Motor neuron (in vitro differentiated cells): Measurements from ENCODE around the gene FRMD1. TPM values are rescaled to one million over a fixed set of nuclear protein-coding genes. Genes with fewer than 3 reads are reported as not detected.

Source experiments
- ATAC-seq, 8 experiments: fragments of 200-7000 bp; cut with Tn5 transposase; replicated peaks in 6 of 8; 2 replicates each; pipeline ENCODE4 v1.8.0; 2021; ENCODE audit warnings: mild to moderate bottlenecking in 8 of 8, moderate library complexity in 8 of 8
- H3K27ac ChIP-seq, 2 donors: fragments of 250-450 bp; sonication (Bioruptor Pico); 2 replicates each; pipeline ENCODE4 v1.9.0; 2021; ENCODE audit warnings: antibody characterized with exemption in 2 of 2, mild to moderate bottlenecking in 2 of 2, moderate library complexity in 1 of 2
- H3K4me1 ChIP-seq, 2 donors: fragments of 250-450 bp; sonication (Bioruptor Pico); replicated peaks in 1 of 2; 2 replicates each; pipeline ENCODE4 v1.6.1; 2021; ENCODE audit warnings: antibody characterized with exemption in 2 of 2, mild to moderate bottlenecking in 2 of 2, moderate library complexity in 1 of 2
- H3K4me3 ChIP-seq, 5 donors: fragments of 250-450 bp; sonication (Bioruptor Pico); 2 replicates each; pipeline ENCODE4 v1.9.0; 2021; ENCODE audit warnings: antibody characterized with exemption in 5 of 5, mild to moderate bottlenecking in 5 of 5, moderate library complexity in 4 of 5
- WGBS, 10 experiments: fragments of 450-650 bp; shearing (Covaris generic); methylation state at CpG; one replicate each; pipeline ENCODE4 v1.0.0; 2022; 5-methylcytosine and 5-hydroxymethylcytosine counted together
- in situ Hi-C, 9 experiments: fragments of 400-800 bp; cut with MboI; loops; one replicate each; pipeline ENCODE4 v1.15.0; 2021; ENCODE audit warnings: low sequenced_read_pairs in 9 of 9, low pct_unique_long_range_greater_than_20kb in 2 of 9; ENCODE audit not compliant: unreplicated experiment in 9 of 9
- total RNA-seq, 8 experiments: library from RNA; unstranded; fragments of 300-600 nt; gene quantifications; 2 replicates each; pipeline versions ENCODE4 v1.2.3 to v1.2.4, GENCODE V29; 2022

FRMD1 gene
- total RNA-seq, 8 experiments from 2014 or later = 0.11 to 1.0 (median 0.18) TPM; not detected in 1

GRCh38 chr6:168062346-168063289 lies 16.4 kb downstream of the FRMD1 start:
- in situ Hi-C loops = no loop called here
- Histone ChIP-seq H3K4me1 (peaks cover 0 to 7% of the 10 kb centered on the region in 2 donors), H3K27ac (no peak overlapping the region), H3K4me3 (no peak overlapping the region)
- no peak for ATAC-seq
- WGBS, 10 experiments = 33 to 90% (median 85%) methylated on average over 2 to 8 of the region's 31 CpGs; no CpG with 5 or more reads in 4 of the 10 experiments

DNA sequence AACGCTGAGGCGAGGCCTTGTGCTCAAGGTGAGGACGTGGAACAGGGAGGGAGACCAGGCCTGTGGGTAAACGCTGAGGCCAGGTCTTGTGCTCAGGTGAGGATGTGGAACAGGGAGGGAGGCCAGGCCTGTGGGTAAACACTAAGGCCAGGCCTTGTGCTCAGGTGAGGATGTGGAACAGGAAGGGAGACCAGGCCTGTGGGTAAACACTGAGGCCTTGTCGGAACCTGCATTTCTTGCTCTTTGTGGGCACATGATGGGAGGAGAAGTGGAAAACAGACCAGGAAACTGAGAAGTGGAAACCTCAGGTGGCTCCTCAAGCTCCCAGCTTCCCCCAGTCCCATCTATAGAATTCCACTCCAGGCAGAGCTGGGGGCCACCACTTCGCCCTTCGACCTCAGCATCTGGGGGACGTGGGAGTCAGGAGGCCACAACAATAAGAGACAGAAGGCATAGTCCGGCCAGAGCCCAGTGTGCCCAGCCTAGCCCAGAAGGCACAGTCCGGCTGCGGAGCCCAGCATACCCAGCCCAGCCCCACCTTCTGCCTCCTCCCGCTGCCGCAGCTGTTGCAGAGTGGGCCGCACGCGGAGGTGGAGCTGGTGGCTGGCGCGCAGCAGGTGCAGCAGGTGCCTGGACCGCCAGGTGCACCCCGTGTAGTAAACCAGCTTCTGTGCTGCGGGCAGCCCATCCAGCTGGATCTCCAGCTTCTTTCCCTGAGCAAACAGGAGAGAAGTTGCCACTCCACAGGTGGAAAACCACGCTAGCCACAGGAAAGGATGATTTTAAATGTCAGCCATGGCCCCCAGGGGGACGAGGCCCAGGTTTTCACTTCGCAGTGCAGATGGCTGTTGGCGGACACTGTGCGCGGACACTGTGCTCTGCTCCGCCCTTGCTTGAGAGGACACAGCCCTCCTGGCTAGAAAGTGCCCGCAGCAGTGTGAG lies 17.5 kb downstream of the FRMD1 start:
- 40 to 100% (median 91%) methylated on average over 1 to 10 of the region's 29 CpGs; no CpG with 5 or more reads in 2 of the 10 experiments for WGBS, 10 experiments
- Histone ChIP-seq H3K27ac (no peak overlapping the region), H3K4me1 (peaks cover 0 to 7% of the 10 kb centered on the region in 2 donors), H3K4me3 (no peak overlapping the region)
- ATAC-seq = no peak
- in situ Hi-C loops = no loop called here

GRCh38 chr6:168060521-168060931 lies 18.5 kb downstream of the FRMD1 start:
- WGBS, 10 experiments = 50 to 100% (median 86%) methylated on average over 1 to 5 of the region's 12 CpGs; no CpG with 5 or more reads in 4 of the 10 experiments
- no peak overlapping the region for H3K27ac ChIP-seq

DNA sequence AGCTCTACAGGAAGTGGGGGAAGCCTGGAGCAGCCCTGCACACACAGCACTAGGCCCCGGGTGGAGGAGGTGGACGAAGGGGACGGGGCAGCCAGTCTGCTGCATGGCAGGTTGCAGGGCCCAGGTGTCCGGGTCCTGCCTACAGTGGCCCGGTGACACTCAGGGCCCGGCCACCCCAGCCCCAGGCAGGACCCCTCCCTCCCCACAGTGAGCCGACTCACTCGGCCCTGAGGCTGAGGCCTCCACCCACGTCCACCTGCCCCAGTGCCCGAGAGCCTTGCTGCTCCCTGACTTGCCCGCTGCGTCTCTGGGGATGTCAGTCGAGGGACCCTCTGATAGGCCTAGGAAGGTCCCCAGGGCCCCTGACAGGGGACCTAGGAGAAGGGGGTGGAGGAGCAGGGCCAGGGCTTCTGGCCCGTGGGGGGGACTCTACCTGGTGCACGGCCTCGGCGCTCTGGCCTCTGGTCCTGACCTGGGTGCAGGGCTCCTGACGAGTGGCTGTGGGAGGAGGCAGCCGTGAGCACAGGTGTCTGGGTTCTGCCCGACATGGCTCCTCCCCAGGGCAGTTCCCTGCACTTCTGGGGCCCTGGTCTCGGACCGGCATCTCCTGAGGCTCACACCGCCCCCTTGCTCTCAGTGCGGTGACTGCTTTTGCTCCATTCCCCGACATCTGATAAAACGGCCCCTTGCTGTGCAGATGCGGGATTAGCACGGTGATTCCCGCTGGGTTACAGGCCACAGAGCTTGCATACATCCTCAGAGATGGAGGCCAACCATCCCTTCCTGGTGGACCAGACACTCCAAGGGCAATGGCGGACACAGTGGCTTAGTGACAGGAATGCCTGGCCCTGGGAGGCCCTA lies 20.1 kb downstream of the FRMD1 start:
- H3K4me1 ChIP-seq = peaks cover 0 to 7% of the 10 kb centered on the region in 2 donors
- no peak for ATAC-seq
- no peak overlapping the region for H3K27ac ChIP-seq
- 60 to 88% (median 75%) methylated on average over 3 to 9 of the region's 30 CpGs; no CpG with 5 or more reads in 5 of the 10 experiments for WGBS, 10 experiments
- in situ Hi-C loops = no loop called here
- no peak overlapping the region for H3K4me3 ChIP-seq

More at GRCh38 chr6:168060521-168060931, 18.5 kb downstream of the FRMD1 start:
- peak; percentile 75 to 87 (median 84) for ATAC-seq
- Histone ChIP-seq H3K4me1 (peaks cover 0 to 7% of the 10 kb centered on the region in 2 donors), H3K4me3 (no peak overlapping the region)
- in situ Hi-C loops = no loop called here

- WGBS, 10 experiments = 80 to 90% (median 83%) methylated on average over 1 to 2 of the region's 14 CpGs; no CpG with 5 or more reads in 7 of the 10 experiments
- in situ Hi-C loops = no loop called here
- Histone ChIP-seq H3K4me1 (peaks cover 0 to 7% of the 10 kb centered on the region in 2 donors), H3K27ac (no peak overlapping the region), H3K4me3 (no peak overlapping the region)
- ATAC-seq = no peak
Observed at GRCh38 chr6:168057836-168058235, 21.2 kb downstream of the FRMD1 start.

DNA sequence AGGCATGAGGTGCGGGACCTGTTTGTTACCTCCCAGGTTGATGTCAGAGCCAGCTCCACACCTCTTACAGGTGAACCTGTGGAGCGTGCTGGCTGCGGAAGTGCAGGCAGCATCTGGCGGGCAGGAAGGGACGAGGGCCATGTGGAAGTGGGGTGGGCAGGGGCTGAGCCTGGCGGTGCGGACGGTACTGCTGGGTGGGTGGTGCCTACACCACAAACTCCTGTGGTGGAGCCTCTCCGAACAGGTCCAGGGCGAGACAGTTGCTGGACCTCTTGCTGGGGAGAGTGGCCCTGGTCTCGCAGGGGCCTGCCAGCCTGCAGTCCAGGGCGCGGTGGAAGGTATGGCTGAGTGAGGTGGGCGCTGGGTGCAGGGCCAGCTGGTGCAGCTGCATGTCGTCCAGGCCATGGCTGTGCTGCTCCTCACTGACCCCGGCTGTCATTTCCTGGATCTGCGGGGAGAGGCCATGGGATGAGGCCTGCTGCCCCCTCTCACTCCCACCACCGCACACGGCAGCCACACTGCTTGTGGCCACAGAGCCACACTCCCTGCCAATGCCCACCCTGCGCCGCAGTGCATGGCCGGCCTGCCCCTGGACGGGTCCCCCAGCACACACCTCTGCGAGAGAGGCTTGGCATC lies 22.0 kb downstream of the FRMD1 start:
- in situ Hi-C loops = no loop called here

GRCh38 chr6:168055696-168056489 lies 23.1 kb downstream of the FRMD1 start:
- Histone ChIP-seq H3K4me3 (no peak overlapping the region), H3K4me1 (peaks cover 0 to 9% of the 10 kb centered on the region in 2 donors), H3K27ac (no peak overlapping the region)
- 40 to 100% (median 90%) methylated on average over 1 to 4 of the region's 22 CpGs; no CpG with 5 or more reads in 5 of the 10 experiments for WGBS, 10 experiments
- no peak for ATAC-seq
- in situ Hi-C loops = no loop called here

More for the DNA sequence above, 22.0 kb downstream of the FRMD1 start:
- ATAC-seq = no peak
- no peak overlapping the region for H3K4me3 ChIP-seq
- 60 to 100% (median 83%) methylated on average over 1 to 9 of the region's 24 CpGs; no CpG with 5 or more reads in 7 of the 10 experiments for WGBS, 10 experiments
- H3K4me1 ChIP-seq = peaks cover 0 to 7% of the 10 kb centered on the region in 2 donors
- no peak overlapping the region for H3K27ac ChIP-seq

- Histone ChIP-seq H3K27ac (no peak overlapping the region), H3K4me3 (no peak overlapping the region), H3K4me1 (peaks cover 2 to 11% of the 10 kb centered on the region in 2 donors)
- ATAC-seq = no peak
- 57 to 100% methylated on average over 1 to 3 of the region's 18 CpGs; no CpG with 5 or more reads in 8 of the 10 experiments for WGBS, 10 experiments
- in situ Hi-C loops = no loop called here
Observed at GRCh38 chr6:168054765-168055560, 24.0 kb downstream of the FRMD1 start.

- WGBS, 10 experiments = 90% methylated on average over 2 of the region's 14 CpGs; no CpG with 5 or more reads in 9 of the 10 experiments
- Histone ChIP-seq H3K27ac (no peak overlapping the region), H3K4me3 (no peak overlapping the region), H3K4me1 (peaks cover 2 to 11% of the 10 kb centered on the region in 2 donors)
- ATAC-seq = no peak
- in situ Hi-C loops = no loop called here
Observed at GRCh38 chr6:168053957-168054471, 25.0 kb downstream of the FRMD1 start.

DNA sequence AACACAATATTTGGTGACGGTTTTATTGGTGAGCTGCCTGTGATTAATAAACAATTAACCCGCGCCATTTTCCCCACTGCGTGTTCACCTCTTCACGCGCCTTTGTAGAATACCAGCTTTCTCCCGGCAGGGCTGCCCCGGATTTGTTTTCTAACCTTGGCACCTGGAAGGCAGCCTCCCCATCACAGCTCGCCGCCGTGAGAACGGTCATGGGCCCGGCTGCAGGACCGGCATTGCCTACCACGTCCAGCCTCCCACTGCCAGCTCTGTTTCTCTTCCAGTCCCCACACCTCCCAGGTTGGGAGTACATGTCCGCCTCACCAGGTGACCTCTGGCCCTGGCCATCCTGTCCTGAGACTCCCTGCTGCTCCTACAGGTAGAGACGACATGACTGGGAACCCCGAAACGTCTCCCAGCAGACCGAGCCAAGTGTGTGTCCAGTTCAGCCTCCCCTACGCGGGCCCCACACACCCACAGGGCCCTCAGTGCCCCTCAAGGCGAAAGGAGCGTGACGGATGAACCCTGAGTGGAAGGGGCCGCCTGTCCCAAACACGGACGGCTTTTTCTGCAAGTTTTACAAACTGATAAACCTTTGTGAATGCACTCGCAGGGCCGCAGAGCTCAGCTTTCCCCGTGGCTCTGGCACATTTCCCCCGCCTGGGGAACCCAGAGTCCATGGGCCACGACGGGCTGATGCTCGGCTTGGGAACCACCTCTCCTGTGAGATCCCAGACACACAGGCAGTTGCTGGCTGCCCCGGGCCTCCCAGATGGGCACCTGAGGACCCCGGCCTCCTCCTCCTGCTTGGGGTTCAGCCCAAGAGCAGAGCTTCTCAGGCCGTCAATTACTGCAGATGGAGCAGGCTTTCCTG lies 25.7 kb downstream of the FRMD1 start:
- Histone ChIP-seq H3K4me1 (peaks cover 2 to 11% of the 10 kb centered on the region in 2 donors), H3K4me3 (no peak overlapping the region), H3K27ac (no peak overlapping the region)
- 79 to 100% (median 96%) methylated on average over 3 to 20 of the region's 38 CpGs; no CpG with 5 or more reads in 3 of the 10 experiments for WGBS, 10 experiments
- in situ Hi-C loops = no loop called here
- ATAC-seq = no peak
